ENCODE data around the gene ROR2.

- TF ChIP-seq CTCF (IDR thresholded peaks at IDR 0.05; ENCODE audit: control extremely low read depth in 1 of 3, insufficient read depth in 1 of 3, low read depth in 1 of 3, low read length in 3 of 3), result no peak
- TF ChIP-seq POLR2AphosphoS5 (IDR thresholded peaks at IDR 0.05; ENCODE audit: low read depth, low read length), result no peak
- no peak for TF ChIP-seq ZNF274 (IDR thresholded peaks at IDR 0.05; ENCODE audit: borderline replicate concordance, extremely low read depth, low read length)
- TF ChIP-seq CHD2 (IDR thresholded peaks at IDR 0.05; ENCODE audit: low read length), result no peak
- TF ChIP-seq SP2 (IDR thresholded peaks at IDR 0.05; ENCODE audit: low read length), result no peak
- TF ChIP-seq BACH1 (IDR thresholded peaks at IDR 0.05; ENCODE audit: low read length), result no peak
- no peak for TF ChIP-seq EZH2 (IDR thresholded peaks at IDR 0.05; ENCODE audit: low read depth, low read length, severe bottlenecking)
- TF ChIP-seq EP300 (IDR thresholded peaks at IDR 0.05; ENCODE audit: borderline replicate concordance in 1 of 2, low read depth in 2 of 2, low read length in 2 of 2), result no peak
- TF ChIP-seq SAP30 (IDR thresholded peaks at IDR 0.05; ENCODE audit: insufficient read depth, insufficient replicate concordance, low read length), result no peak
- TF ChIP-seq CBX5 (IDR thresholded peaks at IDR 0.05; ENCODE audit: low read depth, low read length), result no peak
- TF ChIP-seq EGR1 (IDR thresholded peaks at IDR 0.05; ENCODE audit: borderline replicate concordance, low read depth, low read length), result no peak
Measured at GRCh38 chr9:91894536-91894935, 55.5 kb downstream of the ROR2 start.

Data from H1 (cell line).